ENCODE measurements around the gene ZNFX1.

DNA sequence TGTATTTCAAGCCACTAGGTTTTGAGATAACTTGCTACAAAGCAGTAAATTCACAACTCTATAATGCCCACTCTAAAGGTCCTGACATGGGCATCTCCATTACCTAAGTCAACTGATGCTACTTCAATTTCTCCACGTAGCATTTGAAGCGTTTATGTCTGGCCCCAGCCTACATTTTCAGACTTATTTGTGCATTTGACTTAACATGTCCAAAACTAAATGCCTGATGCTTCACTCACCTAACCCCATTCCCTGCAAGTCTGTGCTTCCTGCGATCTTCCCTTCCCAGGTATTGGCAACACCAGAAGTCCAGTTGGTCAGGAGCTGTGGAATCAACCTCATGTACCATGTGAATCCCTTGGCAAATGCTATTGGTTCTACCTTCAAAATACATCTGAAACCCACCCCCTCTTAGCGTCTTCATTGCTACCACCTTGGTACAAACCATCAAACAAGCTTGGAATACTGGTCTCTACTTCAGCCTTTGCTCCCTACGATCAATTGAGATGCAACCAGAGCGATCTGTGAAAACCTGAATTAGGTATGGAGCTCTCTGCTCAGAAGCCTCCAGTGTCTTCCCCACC is 12.8 kb upstream of the ZNFX1 start:
- TF ChIP-seq ZNF416 (CRISPR knock-in tag; IDR thresholded peaks at IDR 0.05) (0 out of 2 replicates have a peak, but pooled peaks have one; percentile 52), GABPB1 (CRISPR knock-in tag; IDR thresholded peaks at IDR 0.05) (no peak), NFYB (CRISPR knock-in tag; conservative IDR thresholded peaks at IDR 0.05; ENCODE audit: low read depth) (no peak), ATF3 (CRISPR knock-in tag; conservative IDR thresholded peaks at IDR 0.05) (no peak)
- TF ChIP-seq, protein P1, sequence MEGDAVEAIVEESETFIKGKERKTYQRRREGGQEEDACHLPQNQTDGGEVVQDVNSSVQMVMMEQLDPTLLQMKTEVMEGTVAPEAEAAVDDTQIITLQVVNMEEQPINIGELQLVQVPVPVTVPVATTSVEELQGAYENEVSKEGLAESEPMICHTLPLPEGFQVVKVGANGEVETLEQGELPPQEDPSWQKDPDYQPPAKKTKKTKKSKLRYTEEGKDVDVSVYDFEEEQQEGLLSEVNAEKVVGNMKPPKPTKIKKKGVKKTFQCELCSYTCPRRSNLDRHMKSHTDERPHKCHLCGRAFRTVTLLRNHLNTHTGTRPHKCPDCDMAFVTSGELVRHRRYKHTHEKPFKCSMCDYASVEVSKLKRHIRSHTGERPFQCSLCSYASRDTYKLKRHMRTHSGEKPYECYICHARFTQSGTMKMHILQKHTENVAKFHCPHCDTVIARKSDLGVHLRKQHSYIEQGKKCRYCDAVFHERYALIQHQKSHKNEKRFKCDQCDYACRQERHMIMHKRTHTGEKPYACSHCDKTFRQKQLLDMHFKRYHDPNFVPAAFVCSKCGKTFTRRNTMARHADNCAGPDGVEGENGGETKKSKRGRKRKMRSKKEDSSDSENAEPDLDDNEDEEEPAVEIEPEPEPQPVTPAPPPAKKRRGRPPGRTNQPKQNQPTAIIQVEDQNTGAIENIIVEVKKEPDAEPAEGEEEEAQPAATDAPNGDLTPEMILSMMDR (IDR thresholded peaks at IDR 0.05), result no peak

All from WTC11 (cell line).